Activated T-helper 9 cell treated with anti-CD3 and anti-CD28 coated beads, Interleukin-2, amount 50 U/mL, for 16 hours (primary cell): ENCODE data around the gene RAB3C.
"Not testable (repeated sequence)": the region's sequence is repeated elsewhere in the genome, so short reads cannot be mapped to it uniquely, and the experiment has no call there.

ENCODE experiments used
- DNase-seq: peaks from one replicate; pipeline ENCODE4 v3.0.0-alpha.2; 2020; ENCODE audit warnings: low read depth

The RAB3C gene

GRCh38 chr5:58675341-58675740, 92.5 kb downstream of the RAB3C start:
- DNase-seq, result no peak

GRCh38 chr5:58677650-58678049, 94.8 kb downstream of the RAB3C start:
- no peak for DNase-seq

GRCh38 chr5:58680503-58680902, 97.6 kb downstream of the RAB3C start:
- DNase-seq, result no peak

GRCh38 chr5:58681943-58682342, 99.1 kb downstream of the RAB3C start:
- DNase-seq, result no peak

GRCh38 chr5:58683567-58683966, 100.7 kb downstream of the RAB3C start:
- no peak for DNase-seq

- no peak for DNase-seq
These were observed 104.2 kb downstream of the RAB3C start for GRCh38 chr5:58687079-58687478.

GRCh38 chr5:58687595-58687994, 104.7 kb downstream of the RAB3C start:
- no peak for DNase-seq

- DNase-seq, result not testable (repeated sequence)
These were observed 116.3 kb downstream of the RAB3C start for GRCh38 chr5:58699088-58699761.

- no peak for DNase-seq
These were observed 116.9 kb downstream of the RAB3C start for GRCh38 chr5:58699762-58700118.

- DNase-seq, result no peak
These were observed 121.2 kb downstream of the RAB3C start for GRCh38 chr5:58703925-58704555.

GRCh38 chr5:58706736-58707135, 123.9 kb downstream of the RAB3C start:
- no peak for DNase-seq

- DNase-seq, result no peak
These were observed 125.6 kb downstream of the RAB3C start for GRCh38 chr5:58708456-58708855.

GRCh38 chr5:58710425-58710824, 127.5 kb downstream of the RAB3C start:
- not testable (repeated sequence) for DNase-seq

- DNase-seq, result no peak
These were observed 128.0 kb downstream of the RAB3C start for GRCh38 chr5:58710871-58711270.

GRCh38 chr5:58711965-58712364, 129.1 kb downstream of the RAB3C start:
- DNase-seq, result no peak

GRCh38 chr5:58714046-58714445, 131.2 kb downstream of the RAB3C start:
- DNase-seq, result no peak

GRCh38 chr5:58715997-58716656, 133.3 kb downstream of the RAB3C start:
- no peak for DNase-seq

- DNase-seq, result no peak
These were observed 133.8 kb downstream of the RAB3C start for GRCh38 chr5:58716713-58717112.

- no peak for DNase-seq
These were observed 134.6 kb downstream of the RAB3C start for GRCh38 chr5:58717303-58718007.

- DNase-seq, result no peak
These were observed 135.5 kb downstream of the RAB3C start for GRCh38 chr5:58718269-58718978.

GRCh38 chr5:58722160-58722559, 139.3 kb downstream of the RAB3C start:
- DNase-seq, result no peak

GRCh38 chr5:58724992-58725391, 142.1 kb downstream of the RAB3C start:
- DNase-seq, result no peak
